HepG2 (cell line): ENCODE data around the gene ADAMTS13. TPM values are rescaled to one million over a fixed set of nuclear protein-coding genes. Genes with fewer than 3 reads are reported as not detected.

Source experiments
- CBX1 ChIP-seq: IDR thresholded peaks from one replicate; pipeline ENCODE4 v1.6.1; 2016; ENCODE audit warnings: antibody characterized with exemption, low read depth
- FOXJ3 ChIP-seq: sonication (generic); formaldehyde crosslinking; IDR thresholded peaks from 2 replicates; pipeline ENCODE4 v1.4.0; 2020; ENCODE audit warnings: missing genetic modification reagents, mild to moderate bottlenecking, borderline replicate concordance
- HHEX ChIP-seq: IDR thresholded peaks from 2 replicates; pipeline ENCODE4 v1.6.1; 2016; ENCODE audit warnings: control low read depth
- HMG20B ChIP-seq: conservative IDR thresholded peaks from 2 replicates; pipeline ENCODE4 v1.6.1; 2016; ENCODE audit warnings: missing genetic modification reagents, missing compliant biosample characterization
- ISL2 ChIP-seq: sonication (generic); formaldehyde crosslinking; IDR thresholded peaks from 2 replicates; pipeline ENCODE4 v1.5.0; 2020; ENCODE audit warnings: missing genetic modification reagents
- KDM5B ChIP-seq: sonication (generic); formaldehyde crosslinking; IDR thresholded peaks from 2 replicates; pipeline ENCODE4 v1.4.0; 2020; ENCODE audit warnings: missing genetic modification reagents, mild to moderate bottlenecking, borderline replicate concordance
- MXD4 ChIP-seq: IDR thresholded peaks from 2 replicates; pipeline ENCODE4 v1.6.1; 2016; ENCODE audit warnings: mild to moderate bottlenecking, missing biosample characterization, missing genetic modification reagents
- NONO ChIP-seq, 2 experiments: fragments of 450-650 bp in 1 of 2; sonication (generic) in 1 of 2; formaldehyde crosslinking in 1 of 2; IDR thresholded peaks in 1 of 2; conservative IDR thresholded peaks in 1 of 2; 2 replicates each; pipeline versions ENCODE4 v1.6.1 to v1.8.0; 2017 to 2022; ENCODE audit warnings: mild to moderate bottlenecking in 1 of 2, missing genetic modification reagents in 1 of 2, moderate library complexity in 1 of 2
- NR3C1 ChIP-seq: sonication (generic); formaldehyde crosslinking; IDR thresholded peaks from 2 replicates; pipeline ENCODE4 v1.4.0; 2020; ENCODE audit warnings: missing genetic modification reagents
- NRL ChIP-seq: sonication (generic); formaldehyde crosslinking; IDR thresholded peaks from 2 replicates; pipeline ENCODE4 v1.5.0; 2020; ENCODE audit warnings: missing genetic modification reagents, mild to moderate bottlenecking, moderate library complexity, borderline replicate concordance
- RELA ChIP-seq: sonication (generic); formaldehyde crosslinking; IDR thresholded peaks from 2 replicates; pipeline ENCODE4 v1.4.0; 2020; ENCODE audit warnings: missing genetic modification reagents
- SETDB1 ChIP-seq: sonication (generic); formaldehyde crosslinking; IDR thresholded peaks from 2 replicates; pipeline ENCODE4 v1.5.1; 2020; ENCODE audit warnings: missing genetic modification reagents, mild to moderate bottlenecking, borderline replicate concordance
- SKI ChIP-seq: fragments of 450-650 bp; IDR thresholded peaks from one replicate; pipeline ENCODE4 v1.6.1; 2018; ENCODE audit warnings: mild to moderate bottlenecking; ENCODE audit not compliant: partially characterized antibody
- SRSF9 ChIP-seq: fragments of 200-400 bp; formaldehyde crosslinking; IDR thresholded peaks from 2 replicates; pipeline ENCODE4 v1.6.1; 2018; ENCODE audit warnings: borderline replicate concordance, mild to moderate bottlenecking, low read depth, low read length; ENCODE audit not compliant: insufficient read depth, poor library complexity, severe bottlenecking
- TEF ChIP-seq: sonication (generic); formaldehyde crosslinking; IDR thresholded peaks from 2 replicates; pipeline ENCODE4 v1.5.0; 2020; ENCODE audit warnings: missing genetic modification reagents
- ZBTB20 ChIP-seq: sonication (generic); formaldehyde crosslinking; IDR thresholded peaks from 2 replicates; pipeline ENCODE4 v1.8.1; 2023; ENCODE audit warnings: missing genetic modification reagents, low read depth, mild to moderate bottlenecking, borderline replicate concordance
- ZFY ChIP-seq: sonication (generic); formaldehyde crosslinking; IDR thresholded peaks from 2 replicates; pipeline ENCODE4 v1.4.0; 2020; ENCODE audit warnings: missing genetic modification reagents
- ZNF160 ChIP-seq: sonication (generic); formaldehyde crosslinking; IDR thresholded peaks from 2 replicates; pipeline ENCODE4 v1.8.0; 2022; ENCODE audit warnings: mild to moderate bottlenecking, inconsistent platforms, missing genetic modification reagents
- ZNF468 ChIP-seq: sonication (generic); formaldehyde crosslinking; IDR thresholded peaks from 2 replicates; pipeline ENCODE4 v1.8.0; 2022; ENCODE audit warnings: mild to moderate bottlenecking, moderate library complexity, missing genetic modification reagents
- ZNF552 ChIP-seq: sonication (generic); formaldehyde crosslinking; IDR thresholded peaks from 2 replicates; pipeline ENCODE4 v1.9.0; 2022; ENCODE audit warnings: missing genetic modification reagents, mild to moderate bottlenecking, borderline replicate concordance
- ZNF792 ChIP-seq: IDR thresholded peaks from 2 replicates; pipeline ENCODE4 v1.6.1; 2016
- polyA plus RNA-seq, 8 experiments: library from polyadenylated mRNA; depleted of rRNA in 3 of 8; stranded (reverse) in 7 of 8; unstranded in 1 of 8; fragments of >200 nt; fragmentation: Illumina TruSeq in 4 of 8; extraction: Trizol in 4 of 8; gene quantifications; 2 replicates each; pipeline versions ENCODE4 v1.2.1 to v1.2.3, GENCODE V29; 2011 to 2016; ENCODE audit warnings: low read depth in 4 of 8, missing spikeins in 1 of 8, mixed read lengths in 1 of 8; ENCODE audit not compliant: insufficient read depth in 1 of 8
- total RNA-seq, 5 experiments: library from RNA; depleted of rRNA; stranded (reverse); fragments of >200 nt; fragmentation: Illumina TruSeq; extraction: Trizol; gene quantifications; 2 replicates each; pipeline ENCODE4 v1.2.3, GENCODE V29; 2016; ENCODE audit warnings: low read depth in 1 of 5
- TF ChIP-seq, protein P1 (sequence below): sonication (generic); formaldehyde crosslinking; IDR thresholded peaks from 2 replicates; pipeline ENCODE4 v1.5.1; 2020; ENCODE audit warnings: missing genetic modification reagents, mild to moderate bottlenecking, borderline replicate concordance
- TF ChIP-seq, protein P2 (sequence below): sonication (generic); formaldehyde crosslinking; IDR thresholded peaks from 2 replicates; pipeline ENCODE4 v1.5.1; 2020; ENCODE audit warnings: missing genetic modification reagents, mild to moderate bottlenecking, borderline replicate concordance
- TF ChIP-seq, protein P3 (sequence below): sonication (generic); formaldehyde crosslinking; IDR thresholded peaks from 2 replicates; pipeline ENCODE4 v1.9.0; 2022; ENCODE audit warnings: low read depth, missing genetic modification reagents

Gene ADAMTS13
- total and polyA plus RNA-seq, 2 of the 13 experiments (the other 11 are each of a cell fraction or from before 2014, with no cell fraction given) = 0.91 to 4.5 TPM

DNA sequence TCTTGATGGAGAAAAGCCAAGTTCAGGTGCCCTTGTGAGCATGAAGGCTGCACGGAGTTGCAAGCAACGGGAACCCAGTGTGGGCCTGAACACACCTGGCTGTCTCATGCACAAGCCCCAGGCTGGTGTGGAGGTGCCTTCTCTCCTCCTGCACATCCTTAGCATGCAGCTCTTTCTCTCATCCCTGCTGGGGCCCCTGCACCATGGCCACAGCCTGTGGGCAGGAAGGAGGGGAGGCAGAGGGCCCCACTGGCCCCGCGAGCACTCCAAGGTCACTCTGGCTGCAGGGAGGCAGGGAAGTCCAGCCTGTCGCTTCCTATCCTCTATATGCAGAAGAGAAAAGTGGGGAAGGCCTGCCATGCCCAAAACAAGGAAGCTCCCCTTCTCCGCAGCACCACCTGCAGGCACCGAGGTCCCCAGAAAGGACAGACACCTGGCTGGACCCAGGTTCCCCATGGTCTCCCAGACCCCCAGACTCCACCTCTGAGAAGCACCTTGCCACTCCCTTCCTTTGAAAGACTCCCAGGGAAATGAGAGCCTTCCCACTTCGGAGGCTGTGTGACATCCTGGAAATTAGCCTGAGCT, 27.4 kb upstream of the ADAMTS13 start (continued):
- TF ChIP-seq NONO (IDR thresholded peaks at IDR 0.05) (no peak), NONO (CRISPR knock-in tag; conservative IDR thresholded peaks at IDR 0.05) (no peak), ZNF160 (CRISPR knock-in tag) (no peak), CBX1 (no peak), TEF (CRISPR knock-in tag) (no peak), HHEX (CRISPR knock-in tag) (no peak), SRSF9 (no peak), ZNF792 (CRISPR knock-in tag) (no peak), ZNF468 (CRISPR knock-in tag) (no peak), FOXJ3 (CRISPR knock-in tag) (no peak), SKI (no peak), HMG20B (CRISPR knock-in tag) (no peak), RELA (CRISPR knock-in tag) (no peak), NR3C1 (CRISPR knock-in tag) (no peak), NRL (CRISPR knock-in tag) (no peak), MXD4 (no peak), ZNF552 (CRISPR knock-in tag) (no peak), ZBTB20 (CRISPR knock-in tag) (no peak), KDM5B (CRISPR knock-in tag) (peak; percentile 53; the same call in 1 of the 2 replicates), ISL2 (CRISPR knock-in tag) (no peak), ZFY (peak; percentile 44), SETDB1 (CRISPR knock-in tag) (no peak)
- TF ChIP-seq, protein P1, sequence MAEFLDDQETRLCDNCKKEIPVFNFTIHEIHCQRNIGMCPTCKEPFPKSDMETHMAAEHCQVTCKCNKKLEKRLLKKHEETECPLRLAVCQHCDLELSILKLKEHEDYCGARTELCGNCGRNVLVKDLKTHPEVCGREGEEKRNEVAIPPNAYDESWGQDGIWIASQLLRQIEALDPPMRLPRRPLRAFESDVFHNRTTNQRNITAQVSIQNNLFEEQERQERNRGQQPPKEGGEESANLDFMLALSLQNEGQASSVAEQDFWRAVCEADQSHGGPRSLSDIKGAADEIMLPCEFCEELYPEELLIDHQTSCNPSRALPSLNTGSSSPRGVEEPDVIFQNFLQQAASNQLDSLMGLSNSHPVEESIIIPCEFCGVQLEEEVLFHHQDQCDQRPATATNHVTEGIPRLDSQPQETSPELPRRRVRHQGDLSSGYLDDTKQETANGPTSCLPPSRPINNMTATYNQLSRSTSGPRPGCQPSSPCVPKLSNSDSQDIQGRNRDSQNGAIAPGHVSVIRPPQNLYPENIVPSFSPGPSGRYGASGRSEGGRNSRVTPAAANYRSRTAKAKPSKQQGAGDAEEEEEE (CRISPR knock-in tag) = no peak
- TF ChIP-seq, protein P2, sequence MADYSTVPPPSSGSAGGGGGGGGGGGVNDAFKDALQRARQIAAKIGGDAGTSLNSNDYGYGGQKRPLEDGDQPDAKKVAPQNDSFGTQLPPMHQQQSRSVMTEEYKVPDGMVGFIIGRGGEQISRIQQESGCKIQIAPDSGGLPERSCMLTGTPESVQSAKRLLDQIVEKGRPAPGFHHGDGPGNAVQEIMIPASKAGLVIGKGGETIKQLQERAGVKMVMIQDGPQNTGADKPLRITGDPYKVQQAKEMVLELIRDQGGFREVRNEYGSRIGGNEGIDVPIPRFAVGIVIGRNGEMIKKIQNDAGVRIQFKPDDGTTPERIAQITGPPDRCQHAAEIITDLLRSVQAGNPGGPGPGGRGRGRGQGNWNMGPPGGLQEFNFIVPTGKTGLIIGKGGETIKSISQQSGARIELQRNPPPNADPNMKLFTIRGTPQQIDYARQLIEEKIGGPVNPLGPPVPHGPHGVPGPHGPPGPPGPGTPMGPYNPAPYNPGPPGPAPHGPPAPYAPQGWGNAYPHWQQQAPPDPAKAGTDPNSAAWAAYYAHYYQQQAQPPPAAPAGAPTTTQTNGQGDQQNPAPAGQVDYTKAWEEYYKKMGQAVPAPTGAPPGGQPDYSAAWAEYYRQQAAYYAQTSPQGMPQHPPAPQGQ = no peak
- TF ChIP-seq, protein P3, sequence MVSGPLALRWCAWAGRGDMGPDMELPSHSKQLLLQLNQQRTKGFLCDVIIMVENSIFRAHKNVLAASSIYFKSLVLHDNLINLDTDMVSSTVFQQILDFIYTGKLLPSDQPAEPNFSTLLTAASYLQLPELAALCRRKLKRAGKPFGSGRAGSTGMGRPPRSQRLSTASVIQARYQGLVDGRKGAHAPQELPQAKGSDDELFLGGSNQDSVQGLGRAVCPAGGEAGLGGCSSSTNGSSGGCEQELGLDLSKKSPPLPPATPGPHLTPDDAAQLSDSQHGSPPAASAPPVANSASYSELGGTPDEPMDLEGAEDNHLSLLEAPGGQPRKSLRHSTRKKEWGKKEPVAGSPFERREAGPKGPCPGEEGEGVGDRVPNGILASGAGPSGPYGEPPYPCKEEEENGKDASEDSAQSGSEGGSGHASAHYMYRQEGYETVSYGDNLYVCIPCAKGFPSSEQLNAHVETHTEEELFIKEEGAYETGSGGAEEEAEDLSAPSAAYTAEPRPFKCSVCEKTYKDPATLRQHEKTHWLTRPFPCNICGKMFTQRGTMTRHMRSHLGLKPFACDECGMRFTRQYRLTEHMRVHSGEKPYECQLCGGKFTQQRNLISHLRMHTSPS = no peak
